ENCODE measurements around the gene SLC6A16.

GRCh38 chr19:49244256-49244655, 80.7 kb downstream of the SLC6A16 start:
- no peak for TF ChIP-seq EZH2phosphoT487 (IDR thresholded peaks at IDR 0.05; ENCODE audit: borderline replicate concordance)
- no peak for TF ChIP-seq CTCF (conservative IDR thresholded peaks at IDR 0.05; ENCODE audit: low read length)
